Psoas muscle (tissue), 8 donors: ENCODE data around the gene PTTG1IP2. TPM values are rescaled to one million over a fixed set of nuclear protein-coding genes. Genes with fewer than 3 reads are reported as not detected.

Experiments used
- ATAC-seq, 4 donors: fragments of 200-7000 bp; cut with Tn5 transposase; one replicate each; pipeline ENCODE4 v1.9.1; 2020; ENCODE audit warnings: moderate library complexity in 3 of 4, mild to moderate bottlenecking in 2 of 4
- DNase-seq, 2 donors: peaks; one replicate each; pipeline ENCODE4 v3.0.0-alpha.2; 2020
- H3K27ac ChIP-seq: fragments of 200-600 bp; one replicate; pipeline ENCODE4 v1.8.0; 2022
- H3K27me3 ChIP-seq, 3 donors: fragments of 200-600 bp in 1 of 3; one replicate each; pipeline versions ENCODE4 v1.6.1 to v1.8.0; 2013 to 2022; ENCODE audit warnings: low read length in 2 of 3, mild to moderate bottlenecking in 2 of 3, moderate library complexity in 1 of 3; ENCODE audit not compliant: insufficient read depth in 3 of 3
- H3K36me3 ChIP-seq, 2 donors: fragments of 200-600 bp in 1 of 2; one replicate each; pipeline versions ENCODE4 v1.6.1 to v1.8.0; 2013 to 2022; ENCODE audit warnings: low read depth in 1 of 2, mild to moderate bottlenecking in 1 of 2, moderate library complexity in 1 of 2; ENCODE audit not compliant: insufficient read depth in 1 of 2
- H3K4me1 ChIP-seq: fragments of 200-600 bp; one replicate; pipeline ENCODE4 v1.8.0; 2022
- H3K4me3 ChIP-seq: fragments of 200-600 bp; one replicate; pipeline ENCODE4 v1.8.0; 2022; ENCODE audit warnings: mild to moderate bottlenecking
- H3K9me3 ChIP-seq: fragments of 200-600 bp; one replicate; pipeline ENCODE4 v1.8.0; 2022
- CTCF ChIP-seq: fragments of 200-600 bp; IDR thresholded peaks from one replicate; pipeline ENCODE4 v1.8.0; 2022; ENCODE audit warnings: antibody characterized with exemption
- WGBS, 3 donors: extraction: QIAGEN DNeasy Blood & Tissue Kit; methylation state at CpG; one replicate each; pipeline versions ENCODE4 v1.1.6 to v1.1.7; 2013; 5-methylcytosine and 5-hydroxymethylcytosine counted together
- intact Hi-C, 2 donors: fragments of 100-400 bp; cut with DNase I; formaldehyde crosslinking; loops; one replicate each; pipeline versions ENCODE4 v1.11.0 to v1.14.2; 2022
- long read RNA-seq, 2 donors: library from polyadenylated mRNA; unstranded; transcript quantifications; one replicate each; pipeline ENCODE4 v2.0.0, GENCODE V29; 2021
- polyA plus RNA-seq, 3 donors: library from polyadenylated mRNA; stranded (reverse); fragments of 200-250 nt; gene quantifications; one replicate each; pipeline ENCODE4 v1.2.3, GENCODE V29; 2013
- total RNA-seq, 4 donors: library from RNA; stranded (reverse); fragmentation: NEBNext Ultra II Directional in 2 of 4; extraction: Animal tissue kit (Norgen Biotek cat#: 25700) in 2 of 4; gene quantifications; one replicate each; pipeline versions ENCODE4 v1.2.1 to v1.2.4, GENCODE V29; 2021 to 2023
- donor health status: healthy with polysubstance abuse.
- donor health status: DM: no; HTN: no; CAD: no; lungs with moderate emphysema.
- donor health status: Bipolar disorder and iron deficiency.
- donor health status: healthy.
- donor health status: DM: yes; HTN: yes; CAD: no.
- donor health status: DM: no; HTN: no; CAD: no.
- donor health status: DM: no; HTN: no; CAD: no.
- donor health status: DM: yes; HTN: yes; CAD: no.

The PTTG1IP2 gene
- total RNA-seq (not detected), polyA plus RNA-seq (not detected)
- long read RNA-seq, donor 1, result 0 reads
- long read RNA-seq, donor 2, result 0 reads

- ATAC-seq (no peak), DNase-seq (no peak)
- no peaks in the 10 kb centered on the region for H3K4me1 ChIP-seq
- no peak within 1 kb of the TSS for H3K4me3 ChIP-seq
- H3K9me3 ChIP-seq, result no peaks in the 10 kb centered on the region
- 83 to 84% (median 84%) methylated on average over 4 of the region's 4 CpGs for WGBS, 3 donors
- intact Hi-C loops, result no loop called here
- H3K27ac ChIP-seq, result no peak within 1 kb of the TSS
- H3K27me3 ChIP-seq, result no peaks in the 10 kb centered on the region
- no peaks in the 10 kb centered on the region for H3K36me3 ChIP-seq
- TF ChIP-seq CTCF, result no peak
Measured at GRCh38 chr7:90469554-90469953, at the start of gene PTTG1IP2. Gene PTTG1IP2, plus strand, starts transcription at chr7:90469639. Its CDS starts 148 bp downstream, at chr7:90469787.

- H3K27ac ChIP-seq, result no peak overlapping the region
- ATAC-seq (no peak), DNase-seq (no peak)
- H3K4me1 ChIP-seq, result no peaks in the 10 kb centered on the region
- intact Hi-C loops, result no loop called here
- no peak overlapping the region for H3K4me3 ChIP-seq
- H3K9me3 ChIP-seq, result no peaks in the 10 kb centered on the region
- WGBS, 3 donors, result 45 to 50% (median 45%) methylated on average over 6 of the region's 6 CpGs
- no peak for TF ChIP-seq CTCF
- peaks cover 3% of the 10 kb centered on the region in 2 donors for H3K36me3 ChIP-seq
- H3K27me3 ChIP-seq, result no peaks in the 10 kb centered on the region
Measured at GRCh38 chr7:90421651-90422050, 47.8 kb upstream of the PTTG1IP2 start.

- DNase-seq (no peak), ATAC-seq (no peak)
- Histone ChIP-seq H3K27me3 (no peaks in the 10 kb centered on the region), H3K36me3 (no peaks in the 10 kb centered on the region), H3K4me1 (no peaks in the 10 kb centered on the region), H3K4me3 (no peak overlapping the region), H3K9me3 (no peaks in the 10 kb centered on the region), H3K27ac (no peak overlapping the region)
- 86 to 91% (median 89%) methylated on average over 3 of the region's 3 CpGs for WGBS, 3 donors
- intact Hi-C loops, result loop anchor here in 1 of 2 donors (5.0 kb wide), 2 partner anchors 112 to 272 kb away; partner anchors contain the start of gene STEAP1
- TF ChIP-seq CTCF, result no peak
Measured at GRCh38 chr7:90424720-90425119, 44.7 kb upstream of the PTTG1IP2 start.

GRCh38 chr7:90425376-90425775 lies 44.1 kb upstream of the PTTG1IP2 start:
- Histone ChIP-seq H3K4me3 (no peak overlapping the region), H3K36me3 (no peaks in the 10 kb centered on the region), H3K27me3 (no peaks in the 10 kb centered on the region), H3K27ac (no peak overlapping the region), H3K4me1 (no peaks in the 10 kb centered on the region), H3K9me3 (no peaks in the 10 kb centered on the region)
- intact Hi-C loops, result loop anchor here in 1 of 2 donors (5.0 kb wide), 2 partner anchors 113 to 273 kb away; partner anchors contain the start of gene STEAP1
- ATAC-seq (no peak), DNase-seq (no peak)
- no peak for TF ChIP-seq CTCF
- 53 to 94% (median 90%) methylated on average over 2 of the region's 2 CpGs for WGBS, 3 donors
